Peyer's patch (tissue), 4 donors: Measurements from ENCODE around the gene SLC35A2.

Source experiments
- POLR2A ChIP-seq, 2 donors: fragments of 450-650 bp; IDR thresholded peaks; one replicate each; pipeline ENCODE4 v1.5.1; 2017; ENCODE audit warnings: antibody characterized with exemption in 2 of 2, mild to moderate bottlenecking in 2 of 2, moderate library complexity in 2 of 2
- TF ChIP-seq, protein P1 (sequence below), 6 experiments: fragments of 450-650 bp in 4 of 6; fragments of 200-600 bp in 2 of 6; sonication (generic) in 1 of 6; IDR thresholded peaks; one replicate each; pipeline ENCODE4 v1.5.1; 2017 to 2019; ENCODE audit warnings: antibody characterized with exemption in 6 of 6, mild to moderate bottlenecking in 3 of 6, moderate library complexity in 1 of 6

GRCh38 chrX:48958635-48959094 lies 47.2 kb upstream of the SLC35A2 start:
- TF ChIP-seq, protein P1, sequence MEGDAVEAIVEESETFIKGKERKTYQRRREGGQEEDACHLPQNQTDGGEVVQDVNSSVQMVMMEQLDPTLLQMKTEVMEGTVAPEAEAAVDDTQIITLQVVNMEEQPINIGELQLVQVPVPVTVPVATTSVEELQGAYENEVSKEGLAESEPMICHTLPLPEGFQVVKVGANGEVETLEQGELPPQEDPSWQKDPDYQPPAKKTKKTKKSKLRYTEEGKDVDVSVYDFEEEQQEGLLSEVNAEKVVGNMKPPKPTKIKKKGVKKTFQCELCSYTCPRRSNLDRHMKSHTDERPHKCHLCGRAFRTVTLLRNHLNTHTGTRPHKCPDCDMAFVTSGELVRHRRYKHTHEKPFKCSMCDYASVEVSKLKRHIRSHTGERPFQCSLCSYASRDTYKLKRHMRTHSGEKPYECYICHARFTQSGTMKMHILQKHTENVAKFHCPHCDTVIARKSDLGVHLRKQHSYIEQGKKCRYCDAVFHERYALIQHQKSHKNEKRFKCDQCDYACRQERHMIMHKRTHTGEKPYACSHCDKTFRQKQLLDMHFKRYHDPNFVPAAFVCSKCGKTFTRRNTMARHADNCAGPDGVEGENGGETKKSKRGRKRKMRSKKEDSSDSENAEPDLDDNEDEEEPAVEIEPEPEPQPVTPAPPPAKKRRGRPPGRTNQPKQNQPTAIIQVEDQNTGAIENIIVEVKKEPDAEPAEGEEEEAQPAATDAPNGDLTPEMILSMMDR (IDR thresholded peaks at IDR 0.05) = no peak
- TF ChIP-seq POLR2A (IDR thresholded peaks at IDR 0.05) = peak in 1 of 2 donors; percentile 14
